T-helper 17 cell (primary cell): ENCODE results near the gene RAB33B. TPM values are rescaled to one million over a fixed set of nuclear protein-coding genes. Genes with fewer than 3 reads are reported as not detected.

ENCODE experiments used
- ATAC-seq: fragments of 150-1000 bp; cut with Tn5 transposase; 2 replicates; pipeline ENCODE4 v1.10.0; 2021; ENCODE audit warnings: mild to moderate bottlenecking, moderate library complexity
- DNase-seq, 3 donors: peaks; one replicate each; pipeline versions ENCODE4 v3.0.0 to v3.0.0-alpha.2; 2020 to 2021
- H3K9me3 ChIP-seq: one replicate; pipeline ENCODE4 v1.7.0; 2013; ENCODE audit warnings: low read length, mild to moderate bottlenecking; ENCODE audit not compliant: control insufficient read depth, poor library complexity, severe bottlenecking
- H3K27ac Mint-ChIP-seq: one replicate; pipeline ENCODE4 v1.8.0; 2022; ENCODE audit warnings: mild to moderate bottlenecking, moderate library complexity, mixed read lengths
- H3K27me3 Mint-ChIP-seq: one replicate; pipeline ENCODE4 v1.8.0; 2022; ENCODE audit warnings: mixed read lengths
- H3K36me3 Mint-ChIP-seq: one replicate; pipeline ENCODE4 v1.8.0; 2022; ENCODE audit warnings: low read depth, mixed read lengths
- H3K4me1 Mint-ChIP-seq: one replicate; pipeline ENCODE4 v1.8.0; 2022; ENCODE audit warnings: mild to moderate bottlenecking, mixed read lengths
- H3K4me3 Mint-ChIP-seq: one replicate; pipeline ENCODE4 v1.8.0; 2022; ENCODE audit warnings: mild to moderate bottlenecking, moderate library complexity, mixed read lengths
- total RNA-seq, 4 donors: library from RNA in 2 of 4; stranded (reverse) in 2 of 4; gene quantifications; one replicate each; pipeline ENCODE4 v1.2.3 and lab custom pipeline; 2022 to 2026

The RAB33B gene
- total RNA-seq, 2 donors from 2014 or later: 19.9 to 20.1 TPM

- Mint-ChIP-seq H3K4me1 (peaks cover 5% of the 10 kb centered on the region), H3K36me3 (peaks cover 2% of the 10 kb centered on the region), H3K4me3 (no peak overlapping the region), H3K27ac (peak overlapping the region; percentile 42), H3K27me3 (no peaks in the 10 kb centered on the region)
- no peak for ATAC-seq
- no peaks in the 10 kb centered on the region for H3K9me3 ChIP-seq
- no peak for DNase-seq
These were observed 16.4 kb downstream of the RAB33B start for GRCh38 chr4:139470295-139470694.

- no peak overlapping the region for H3K4me3 Mint-ChIP-seq
- H3K27me3 Mint-ChIP-seq: no peaks in the 10 kb centered on the region
- peaks cover 2% of the 10 kb centered on the region for H3K36me3 Mint-ChIP-seq
- no peak for DNase-seq
- no peak for ATAC-seq
- H3K4me1 Mint-ChIP-seq: peaks cover 5% of the 10 kb centered on the region
- no peaks in the 10 kb centered on the region for H3K9me3 ChIP-seq
- no peak overlapping the region for H3K27ac Mint-ChIP-seq
These were observed 17.2 kb downstream of the RAB33B start for GRCh38 chr4:139470997-139471665.

DNA sequence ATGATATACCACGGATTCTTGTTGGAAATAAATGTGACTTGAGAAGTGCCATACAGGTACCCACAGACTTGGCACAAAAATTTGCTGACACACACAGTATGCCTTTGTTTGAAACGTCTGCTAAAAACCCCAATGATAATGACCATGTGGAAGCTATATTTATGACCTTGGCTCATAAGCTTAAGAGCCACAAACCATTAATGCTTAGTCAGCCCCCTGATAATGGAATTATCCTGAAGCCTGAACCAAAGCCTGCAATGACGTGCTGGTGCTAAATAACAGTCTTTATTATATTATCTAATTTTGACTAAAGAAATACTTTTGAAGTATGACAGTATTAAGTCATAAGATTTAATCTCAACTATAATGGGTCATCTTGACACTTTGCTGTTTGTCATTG, 18.9 kb downstream of the RAB33B start:
- H3K4me3 Mint-ChIP-seq: no peak overlapping the region
- no peaks in the 10 kb centered on the region for H3K9me3 ChIP-seq
- ATAC-seq: no peak
- DNase-seq: no peak
- peaks cover 8% of the 10 kb centered on the region for H3K4me1 Mint-ChIP-seq
- no peaks in the 10 kb centered on the region for H3K27me3 Mint-ChIP-seq
- H3K36me3 Mint-ChIP-seq: peaks cover 2% of the 10 kb centered on the region
- H3K27ac Mint-ChIP-seq: no peak overlapping the region

DNA sequence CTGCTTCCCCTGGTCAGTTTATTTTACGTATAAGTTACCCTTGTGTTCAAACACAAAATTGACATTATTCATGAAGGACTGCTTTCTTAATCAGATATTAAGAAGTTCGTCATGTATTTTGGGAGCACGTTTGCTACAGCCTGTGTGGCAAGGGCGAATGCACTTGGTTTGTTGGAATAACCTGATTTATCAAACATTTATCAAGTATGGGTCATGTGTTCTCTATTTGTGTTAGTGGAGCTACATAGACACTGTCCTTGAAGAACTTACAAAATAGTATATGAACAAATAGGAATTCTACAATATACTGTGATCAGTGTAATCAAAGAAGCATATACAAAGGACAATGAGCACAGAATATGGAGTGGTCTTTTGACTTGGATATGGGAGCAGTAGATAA, 22.4 kb downstream of the RAB33B start:
- peak overlapping the region; percentile 70 for H3K27ac Mint-ChIP-seq

DNA sequence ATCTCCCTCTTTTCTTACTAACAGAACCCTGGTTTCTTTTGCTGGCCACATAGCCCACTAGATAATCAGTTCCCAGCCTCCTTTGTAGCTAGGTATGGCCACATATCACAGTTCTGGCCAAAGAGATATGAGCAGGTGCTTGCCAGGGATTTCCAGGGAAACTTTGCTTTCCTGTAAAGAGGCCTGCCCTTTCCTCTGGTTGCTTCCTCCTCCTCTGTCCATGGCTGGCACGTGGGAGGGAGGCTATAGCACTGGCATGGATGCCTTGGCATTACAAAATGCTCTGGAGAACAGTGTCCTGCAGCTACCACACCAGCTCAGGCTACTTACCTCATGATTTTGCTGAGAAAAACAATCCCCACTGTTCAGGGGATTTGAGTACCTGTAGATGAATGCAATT, 27.5 kb downstream of the RAB33B start:
- no peaks in the 10 kb centered on the region for H3K9me3 ChIP-seq
- Mint-ChIP-seq H3K4me1 (peaks cover 2% of the 10 kb centered on the region), H3K36me3 (no peaks in the 10 kb centered on the region), H3K4me3 (no peak overlapping the region), H3K27ac (no peak overlapping the region), H3K27me3 (no peaks in the 10 kb centered on the region)
- DNase-seq (no peak), ATAC-seq (no peak)

More for the DNA sequence above, 22.4 kb downstream of the RAB33B start:
- Mint-ChIP-seq H3K36me3 (peaks cover 2% of the 10 kb centered on the region), H3K27me3 (no peaks in the 10 kb centered on the region), H3K4me3 (no peak overlapping the region), H3K4me1 (peaks cover 2% of the 10 kb centered on the region)
- ATAC-seq: no peak
- no peak for DNase-seq
- no peaks in the 10 kb centered on the region for H3K9me3 ChIP-seq

- ATAC-seq (no peak), DNase-seq (no peak)
- Mint-ChIP-seq H3K27ac (no peak overlapping the region), H3K27me3 (no peaks in the 10 kb centered on the region), H3K4me3 (no peak overlapping the region), H3K4me1 (no peaks in the 10 kb centered on the region), H3K36me3 (no peaks in the 10 kb centered on the region)
- no peaks in the 10 kb centered on the region for H3K9me3 ChIP-seq
These were observed 29.1 kb downstream of the RAB33B start for GRCh38 chr4:139483000-139483399.

DNA sequence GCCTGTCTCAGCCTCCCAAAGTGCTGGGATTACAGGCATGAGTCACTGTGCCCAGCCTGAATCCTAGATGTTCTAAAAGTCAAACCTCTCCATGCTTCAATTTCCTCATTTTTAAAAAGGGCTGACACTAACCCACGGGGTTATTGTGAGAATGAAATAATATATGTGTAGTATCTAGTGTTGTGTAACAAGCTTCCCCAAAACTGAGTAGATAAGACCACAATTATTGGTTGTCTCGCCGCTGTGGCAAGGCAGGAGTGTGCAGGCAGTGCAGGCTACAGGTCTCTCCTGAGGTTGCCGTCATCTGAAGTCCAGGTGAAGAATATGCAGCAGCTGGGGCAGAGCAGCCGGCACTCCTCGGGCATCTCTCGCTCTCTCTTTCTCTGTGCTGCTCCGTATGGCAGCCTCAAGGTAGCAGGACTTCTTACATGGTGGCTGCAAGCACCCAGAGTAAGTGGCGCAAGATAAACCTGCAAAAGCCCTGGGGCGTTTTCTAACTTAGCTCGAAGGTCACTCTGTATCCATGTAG, 30.9 kb downstream of the RAB33B start:
- no peak for DNase-seq
- H3K4me3 Mint-ChIP-seq: no peak overlapping the region

GRCh38 chr4:139488442-139488841, 34.5 kb downstream of the RAB33B start:
- H3K9me3 ChIP-seq: no peaks in the 10 kb centered on the region
- Mint-ChIP-seq H3K36me3 (peaks cover 4% of the 10 kb centered on the region), H3K27ac (no peak overlapping the region), H3K4me1 (no peaks in the 10 kb centered on the region), H3K27me3 (no peaks in the 10 kb centered on the region), H3K4me3 (no peak overlapping the region)
- ATAC-seq: no peak
- DNase-seq: no peak

More for the DNA sequence above, 30.9 kb downstream of the RAB33B start:
- ATAC-seq: no peak
- Mint-ChIP-seq H3K4me1 (no peaks in the 10 kb centered on the region), H3K36me3 (no peaks in the 10 kb centered on the region), H3K27ac (no peak overlapping the region), H3K27me3 (no peaks in the 10 kb centered on the region)
- H3K9me3 ChIP-seq: no peaks in the 10 kb centered on the region

- Mint-ChIP-seq H3K36me3 (peaks cover 4% of the 10 kb centered on the region), H3K27me3 (no peaks in the 10 kb centered on the region), H3K4me1 (no peaks in the 10 kb centered on the region), H3K27ac (no peak overlapping the region), H3K4me3 (no peak overlapping the region)
- ATAC-seq: no peak
- no peaks in the 10 kb centered on the region for H3K9me3 ChIP-seq
- no peak for DNase-seq
These were observed 35.7 kb downstream of the RAB33B start for GRCh38 chr4:139489638-139490037.

DNA sequence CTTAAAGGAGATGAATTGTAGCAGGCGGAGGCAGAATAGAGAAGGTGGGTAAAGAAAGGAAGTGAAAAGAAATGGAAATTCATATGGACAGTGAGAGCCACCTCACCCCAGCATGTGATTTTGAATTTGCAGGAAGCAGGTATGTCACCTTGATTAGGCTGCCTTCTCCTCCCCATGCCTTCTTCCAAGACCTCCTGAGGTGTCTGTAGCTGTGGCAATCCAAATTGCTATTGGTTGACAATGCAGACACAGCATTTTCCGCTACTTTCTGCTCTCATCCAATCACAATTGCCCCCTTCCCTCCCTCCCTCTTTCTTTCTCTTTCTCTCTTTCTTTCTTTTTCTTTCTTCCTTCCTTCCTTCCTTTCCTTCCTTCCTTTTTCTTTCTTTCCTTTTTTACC, 38.5 kb downstream of the RAB33B start:
- ATAC-seq (no peak), DNase-seq (no peak)
- Mint-ChIP-seq H3K27me3 (no peaks in the 10 kb centered on the region), H3K4me3 (no peak overlapping the region), H3K27ac (no peak overlapping the region), H3K4me1 (no peaks in the 10 kb centered on the region), H3K36me3 (peaks cover 4% of the 10 kb centered on the region)
- no peaks in the 10 kb centered on the region for H3K9me3 ChIP-seq

DNA sequence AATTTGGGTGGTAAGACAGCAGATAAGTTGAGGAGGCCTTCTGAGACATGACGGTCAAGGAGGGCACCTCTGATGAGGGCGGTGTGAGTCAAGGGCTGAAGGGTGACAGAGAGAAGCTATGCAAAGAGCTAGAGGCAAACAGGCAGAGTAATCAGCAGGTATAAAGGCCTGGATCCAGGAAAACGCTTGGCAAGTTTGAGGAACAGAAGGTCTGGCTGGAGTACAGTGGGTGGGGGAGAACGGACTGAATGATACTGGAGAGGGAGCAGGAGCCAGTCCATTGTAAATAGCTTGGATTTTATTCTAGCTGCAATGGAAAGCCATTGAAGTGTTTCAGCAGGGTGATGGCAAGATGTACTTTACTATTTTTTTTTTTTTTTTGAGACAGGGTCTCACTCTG, 39.3 kb downstream of the RAB33B start:
- no peaks in the 10 kb centered on the region for H3K4me1 Mint-ChIP-seq
- no peak overlapping the region for H3K27ac Mint-ChIP-seq
- H3K27me3 Mint-ChIP-seq: no peaks in the 10 kb centered on the region
- no peak for ATAC-seq
- no peak overlapping the region for H3K4me3 Mint-ChIP-seq
- no peaks in the 10 kb centered on the region for H3K9me3 ChIP-seq
- DNase-seq: no peak
- H3K36me3 Mint-ChIP-seq: peaks cover 4% of the 10 kb centered on the region

DNA sequence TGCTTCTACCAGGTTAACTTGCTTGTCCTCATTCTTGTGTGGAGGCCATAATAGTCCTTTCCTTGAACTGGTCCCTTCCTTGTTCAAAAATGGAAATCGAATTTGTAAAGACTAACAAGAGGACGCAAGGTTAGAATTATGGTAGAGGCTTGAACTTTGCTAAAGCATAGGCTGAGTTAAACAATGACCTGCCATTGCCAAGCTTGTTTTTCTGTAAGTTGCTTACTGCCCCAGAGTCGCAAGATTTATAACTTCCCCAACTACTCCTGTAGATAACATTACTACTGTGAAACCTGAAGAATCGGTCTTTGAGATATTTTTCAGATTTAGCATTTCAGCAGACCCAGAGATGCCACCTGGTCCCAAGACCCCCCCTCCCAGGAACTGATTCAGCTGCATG, 45.3 kb downstream of the RAB33B start:
- Mint-ChIP-seq H3K27me3 (no peaks in the 10 kb centered on the region), H3K4me3 (no peak overlapping the region), H3K4me1 (peaks cover 3% of the 10 kb centered on the region), H3K27ac (no peak overlapping the region), H3K36me3 (peaks cover 4% of the 10 kb centered on the region)
- DNase-seq (no peak), ATAC-seq (no peak)
- no peaks in the 10 kb centered on the region for H3K9me3 ChIP-seq

- H3K4me1 Mint-ChIP-seq: peaks cover 3% of the 10 kb centered on the region
- DNase-seq: no peak
- H3K27ac Mint-ChIP-seq: no peak overlapping the region
- peaks cover 4% of the 10 kb centered on the region for H3K36me3 Mint-ChIP-seq
- ATAC-seq: no peak
- H3K4me3 Mint-ChIP-seq: peak overlapping the region; percentile 45
- H3K27me3 Mint-ChIP-seq: no peaks in the 10 kb centered on the region
- no peaks in the 10 kb centered on the region for H3K9me3 ChIP-seq
These were observed 47.2 kb downstream of the RAB33B start for GRCh38 chr4:139501117-139501516.

DNA sequence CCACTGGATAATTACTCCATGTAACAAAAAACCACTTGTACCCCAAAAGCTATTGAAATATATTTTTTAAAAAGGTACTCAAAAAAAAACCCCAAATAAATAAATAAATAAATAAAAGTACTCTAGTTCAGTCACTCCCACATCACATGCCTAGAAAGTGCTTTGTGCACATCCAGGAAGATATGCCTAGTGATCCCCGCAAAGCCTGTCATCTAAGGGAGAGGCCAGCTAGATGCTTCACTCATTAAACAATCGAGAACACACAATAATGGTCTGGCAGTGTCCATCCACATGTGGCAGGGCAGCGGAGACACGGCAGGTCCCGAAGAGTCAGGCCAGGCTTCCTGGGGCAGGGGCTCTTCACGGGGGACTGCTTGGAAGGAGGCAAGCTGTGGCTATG, 47.6 kb downstream of the RAB33B start:
- no peaks in the 10 kb centered on the region for H3K27me3 Mint-ChIP-seq
- H3K27ac Mint-ChIP-seq: no peak overlapping the region
- H3K4me1 Mint-ChIP-seq: peaks cover 3% of the 10 kb centered on the region
- ATAC-seq (no peak), DNase-seq (no peak)
- H3K9me3 ChIP-seq: no peaks in the 10 kb centered on the region
- no peak overlapping the region for H3K4me3 Mint-ChIP-seq
- H3K36me3 Mint-ChIP-seq: peaks cover 4% of the 10 kb centered on the region
